Spleen (tissue), 7 donors: ENCODE measurements around the gene ZFP91.

Source experiments
- POLR2A ChIP-seq, 3 donors: fragments of 450-650 bp; IDR thresholded peaks; one replicate each; pipeline ENCODE4 v1.5.1; 2017; ENCODE audit warnings: antibody characterized with exemption in 3 of 3, mild to moderate bottlenecking in 1 of 3
- POLR2AphosphoS5 ChIP-seq, 3 donors: sonication (generic); formaldehyde crosslinking; IDR thresholded peaks; one replicate each; pipeline ENCODE4 v1.5.1; 2017; ENCODE audit warnings: antibody characterized with exemption in 3 of 3
- TF ChIP-seq, protein P1 (sequence below), 11 experiments: fragments of 200-600 bp in 7 of 11; fragments of 450-650 bp in 4 of 11; sonication (generic) in 4 of 11; IDR thresholded peaks in 8 of 11; conservative IDR thresholded peaks in 3 of 11; 1 replicate in 7 of 11; 2 replicates in 4 of 11; pipeline versions ENCODE4 v1.4.0 to v1.8.0; 2016 to 2021; ENCODE audit warnings: antibody characterized with exemption in 11 of 11, inconsistent platforms in 4 of 11, mild to moderate bottlenecking in 1 of 11
- donor health status: DM: no; HTN: no; CAD: no; lungs with moderate emphysema.
- donor health status: DM: no; HTN: no; CAD: no.
- donor health status: DM: no; HTN: no; CAD: no.

DNA sequence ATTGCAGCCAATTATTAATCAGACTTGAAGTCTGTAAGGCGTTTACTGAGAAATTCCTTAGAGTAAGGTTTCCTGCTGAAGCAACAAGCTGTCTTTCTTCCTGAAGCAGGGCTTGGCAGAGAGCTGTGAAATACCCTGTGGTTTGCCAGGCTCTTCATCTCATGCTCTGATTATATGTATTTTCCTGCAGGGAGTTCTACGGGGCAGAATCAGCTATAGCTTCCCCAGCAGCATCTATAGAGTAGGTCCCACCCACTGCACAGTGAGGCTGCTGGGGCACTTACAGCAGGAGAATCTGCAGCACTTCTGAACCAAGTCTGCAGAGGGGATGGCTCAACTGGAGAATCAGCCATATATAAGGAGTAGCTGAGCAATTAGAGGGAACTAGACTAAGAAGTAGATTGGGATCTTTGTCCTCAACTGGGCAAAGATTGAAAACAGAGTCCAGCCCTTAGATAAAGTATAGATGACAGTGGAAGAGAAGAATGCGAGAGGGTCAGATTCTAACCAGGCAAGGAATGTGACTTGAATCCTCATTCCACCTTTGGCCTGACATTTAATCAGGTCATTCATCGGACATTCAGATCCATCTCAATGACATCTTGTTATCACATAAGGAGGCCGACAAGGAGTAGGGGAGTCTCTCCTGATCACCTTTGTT lies 81.2 kb downstream of the ZFP91 start:
- TF ChIP-seq POLR2A (IDR thresholded peaks at IDR 0.05) = no peak
- TF ChIP-seq, protein P1, sequence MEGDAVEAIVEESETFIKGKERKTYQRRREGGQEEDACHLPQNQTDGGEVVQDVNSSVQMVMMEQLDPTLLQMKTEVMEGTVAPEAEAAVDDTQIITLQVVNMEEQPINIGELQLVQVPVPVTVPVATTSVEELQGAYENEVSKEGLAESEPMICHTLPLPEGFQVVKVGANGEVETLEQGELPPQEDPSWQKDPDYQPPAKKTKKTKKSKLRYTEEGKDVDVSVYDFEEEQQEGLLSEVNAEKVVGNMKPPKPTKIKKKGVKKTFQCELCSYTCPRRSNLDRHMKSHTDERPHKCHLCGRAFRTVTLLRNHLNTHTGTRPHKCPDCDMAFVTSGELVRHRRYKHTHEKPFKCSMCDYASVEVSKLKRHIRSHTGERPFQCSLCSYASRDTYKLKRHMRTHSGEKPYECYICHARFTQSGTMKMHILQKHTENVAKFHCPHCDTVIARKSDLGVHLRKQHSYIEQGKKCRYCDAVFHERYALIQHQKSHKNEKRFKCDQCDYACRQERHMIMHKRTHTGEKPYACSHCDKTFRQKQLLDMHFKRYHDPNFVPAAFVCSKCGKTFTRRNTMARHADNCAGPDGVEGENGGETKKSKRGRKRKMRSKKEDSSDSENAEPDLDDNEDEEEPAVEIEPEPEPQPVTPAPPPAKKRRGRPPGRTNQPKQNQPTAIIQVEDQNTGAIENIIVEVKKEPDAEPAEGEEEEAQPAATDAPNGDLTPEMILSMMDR (IDR thresholded peaks at IDR 0.05 in 8 of 11, conservative IDR thresholded peaks at IDR 0.05 in 3 of 11) = no peak
- no peak for TF ChIP-seq POLR2AphosphoS5 (IDR thresholded peaks at IDR 0.05)
